Suprapubic skin (tissue), 4 donors: ENCODE measurements around the gene TASP1. TPM values are rescaled to one million over a fixed set of nuclear protein-coding genes. Genes with fewer than 3 reads are reported as not detected.

Source experiments
- DNase-seq, 2 donors: peaks; one replicate each; pipeline ENCODE4 v3.0.0-alpha.2; 2019; ENCODE audit warnings: low spot score in 2 of 2
- H3K27ac ChIP-seq: fragments of 200-600 bp; sonication (generic); one replicate; pipeline ENCODE4 v1.5.1; 2019
- H3K27me3 ChIP-seq: fragments of 200-600 bp; sonication (generic); one replicate; pipeline ENCODE4 v1.5.1; 2019
- H3K36me3 ChIP-seq: fragments of 200-600 bp; sonication (generic); one replicate; pipeline ENCODE4 v1.5.1; 2019
- H3K4me1 ChIP-seq: fragments of 200-600 bp; sonication (generic); one replicate; pipeline ENCODE4 v1.5.1; 2019
- H3K4me3 ChIP-seq: fragments of 200-600 bp; sonication (generic); one replicate; pipeline ENCODE4 v1.5.1; 2019; ENCODE audit warnings: mild to moderate bottlenecking
- H3K9me3 ChIP-seq: fragments of 200-600 bp; sonication (generic); one replicate; pipeline ENCODE4 v1.5.1; 2019
- EP300 ChIP-seq: sonication (generic); formaldehyde crosslinking; IDR thresholded peaks from one replicate; pipeline ENCODE4 v1.6.1; 2017; ENCODE audit warnings: antibody characterized with exemption
- POLR2A ChIP-seq, 2 donors: fragments of 450-650 bp; IDR thresholded peaks; one replicate each; pipeline ENCODE4 v1.6.1; 2017; ENCODE audit warnings: antibody characterized with exemption in 2 of 2, mild to moderate bottlenecking in 2 of 2, moderate library complexity in 2 of 2
- POLR2AphosphoS5 ChIP-seq, 3 donors: sonication (generic); formaldehyde crosslinking; IDR thresholded peaks; one replicate each; pipeline ENCODE4 v1.6.1; 2017; ENCODE audit warnings: antibody characterized with exemption in 3 of 3
- WGBS: methylation state at CpG from one replicate; pipeline ENCODE4 v1.1.5; 2018; 5-methylcytosine and 5-hydroxymethylcytosine counted together
- total RNA-seq, 4 donors: library from RNA; depleted of rRNA; stranded (reverse); fragments of >200 nt; gene quantifications; one replicate each; pipeline ENCODE4 v1.1.0, GENCODE V29; 2016
- TF ChIP-seq, protein P1 (sequence below), 2 donors: fragments of 200-600 bp in 1 of 2; fragments of 450-650 bp in 1 of 2; sonication (generic) in 1 of 2; IDR thresholded peaks; one replicate each; pipeline ENCODE4 v1.5.1; 2016 to 2019; ENCODE audit warnings: antibody characterized with exemption in 2 of 2, mild to moderate bottlenecking in 1 of 2, moderate library complexity in 1 of 2

Gene TASP1
- total RNA-seq, 4 donors from 2014 or later: 8.2 to 25.6 (median 9.9) TPM

DNA sequence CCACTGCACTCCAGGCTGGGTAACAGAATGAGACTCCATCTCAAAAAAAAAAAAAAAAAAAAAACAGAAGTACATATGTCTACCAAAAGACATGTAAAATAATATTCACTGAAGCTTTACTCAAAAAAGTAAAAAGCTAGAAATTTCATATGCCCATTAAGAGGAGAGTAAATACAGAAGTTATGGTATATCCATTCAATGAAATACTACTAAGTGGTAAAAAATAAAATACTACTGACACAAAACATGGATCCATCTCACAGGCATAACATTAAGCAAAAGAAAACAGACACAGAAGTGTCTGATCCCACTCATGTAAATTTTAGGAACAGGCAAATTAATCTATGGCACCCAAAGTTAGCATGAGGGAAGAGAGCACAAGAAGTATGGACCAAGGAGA, 52.6 kb downstream of the TASP1 start:
- TF ChIP-seq POLR2AphosphoS5 (IDR thresholded peaks at IDR 0.05) (no peak), EP300 (no peak), POLR2A (IDR thresholded peaks at IDR 0.05) (no peak)
- TF ChIP-seq, protein P1, sequence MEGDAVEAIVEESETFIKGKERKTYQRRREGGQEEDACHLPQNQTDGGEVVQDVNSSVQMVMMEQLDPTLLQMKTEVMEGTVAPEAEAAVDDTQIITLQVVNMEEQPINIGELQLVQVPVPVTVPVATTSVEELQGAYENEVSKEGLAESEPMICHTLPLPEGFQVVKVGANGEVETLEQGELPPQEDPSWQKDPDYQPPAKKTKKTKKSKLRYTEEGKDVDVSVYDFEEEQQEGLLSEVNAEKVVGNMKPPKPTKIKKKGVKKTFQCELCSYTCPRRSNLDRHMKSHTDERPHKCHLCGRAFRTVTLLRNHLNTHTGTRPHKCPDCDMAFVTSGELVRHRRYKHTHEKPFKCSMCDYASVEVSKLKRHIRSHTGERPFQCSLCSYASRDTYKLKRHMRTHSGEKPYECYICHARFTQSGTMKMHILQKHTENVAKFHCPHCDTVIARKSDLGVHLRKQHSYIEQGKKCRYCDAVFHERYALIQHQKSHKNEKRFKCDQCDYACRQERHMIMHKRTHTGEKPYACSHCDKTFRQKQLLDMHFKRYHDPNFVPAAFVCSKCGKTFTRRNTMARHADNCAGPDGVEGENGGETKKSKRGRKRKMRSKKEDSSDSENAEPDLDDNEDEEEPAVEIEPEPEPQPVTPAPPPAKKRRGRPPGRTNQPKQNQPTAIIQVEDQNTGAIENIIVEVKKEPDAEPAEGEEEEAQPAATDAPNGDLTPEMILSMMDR (IDR thresholded peaks at IDR 0.05): no peak
- no peaks in the 10 kb centered on the region for H3K4me1 ChIP-seq
- no peaks in the 10 kb centered on the region for H3K27me3 ChIP-seq
- no peak for DNase-seq
- peaks cover 6% of the 10 kb centered on the region for H3K9me3 ChIP-seq
- H3K27ac ChIP-seq: no peak overlapping the region
- peaks cover 19% of the 10 kb centered on the region for H3K36me3 ChIP-seq
- H3K4me3 ChIP-seq: no peak overlapping the region

DNA sequence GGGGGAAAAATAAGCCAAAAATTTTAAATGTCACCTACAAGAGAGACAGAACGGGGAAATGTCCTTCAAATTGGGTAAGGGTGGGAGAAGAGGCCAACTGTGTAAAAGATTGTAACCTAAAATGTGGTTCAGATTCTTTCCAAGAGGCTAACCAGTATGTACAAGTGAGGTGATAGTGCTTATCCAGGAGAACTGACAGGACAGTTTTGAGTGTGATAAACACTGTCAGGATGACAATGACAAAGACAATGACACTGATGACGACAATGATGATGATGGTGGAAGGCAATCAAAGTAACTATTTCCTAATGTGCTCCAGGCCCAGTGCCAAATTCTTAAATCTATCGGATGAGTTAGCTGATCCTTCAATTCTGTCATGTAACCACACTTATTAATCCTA, 57.3 kb downstream of the TASP1 start:
- Histone ChIP-seq H3K36me3 (peaks cover 19% of the 10 kb centered on the region), H3K9me3 (peaks cover 4% of the 10 kb centered on the region), H3K27ac (no peak overlapping the region), H3K27me3 (no peaks in the 10 kb centered on the region), H3K4me3 (no peak overlapping the region), H3K4me1 (no peaks in the 10 kb centered on the region)
- TF ChIP-seq, protein P1 (IDR thresholded peaks at IDR 0.05): no peak
- no peak for TF ChIP-seq POLR2A (IDR thresholded peaks at IDR 0.05)
- no peak for TF ChIP-seq POLR2AphosphoS5 (IDR thresholded peaks at IDR 0.05)
- TF ChIP-seq EP300: no peak
- WGBS: 74% methylated on average over 3 of the region's 3 CpGs
- DNase-seq: no peak

DNA sequence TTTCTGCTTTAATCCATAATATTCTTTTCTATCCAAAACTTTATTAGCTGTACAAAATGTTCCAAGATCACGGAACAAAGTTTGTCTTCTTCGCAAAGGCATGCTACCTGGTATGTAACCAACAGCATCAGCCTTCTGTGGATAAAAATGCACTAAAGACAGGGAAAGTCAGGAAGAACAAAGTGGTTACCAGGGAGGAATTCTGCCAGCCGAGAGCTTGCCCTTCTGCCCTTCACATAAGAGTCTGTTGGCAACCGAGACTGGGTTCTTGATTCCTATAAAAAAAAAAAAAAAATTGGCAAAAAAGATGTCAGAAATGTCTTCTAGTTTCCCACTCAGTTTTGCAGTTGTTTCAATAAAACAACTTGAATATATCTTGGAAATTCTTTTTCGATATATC, 58.0 kb downstream of the TASP1 start:
- no peak overlapping the region for H3K27ac ChIP-seq
- WGBS: 88% methylated on average over 5 of the region's 5 CpGs
- no peaks in the 10 kb centered on the region for H3K27me3 ChIP-seq
- no peak for DNase-seq
- no peaks in the 10 kb centered on the region for H3K9me3 ChIP-seq
- H3K4me3 ChIP-seq: no peak overlapping the region
- peaks cover 18% of the 10 kb centered on the region for H3K36me3 ChIP-seq
- no peaks in the 10 kb centered on the region for H3K4me1 ChIP-seq
- TF ChIP-seq POLR2AphosphoS5 (IDR thresholded peaks at IDR 0.05) (no peak), POLR2A (IDR thresholded peaks at IDR 0.05) (no peak), EP300 (no peak)
- TF ChIP-seq, protein P1 (IDR thresholded peaks at IDR 0.05): no peak

DNA sequence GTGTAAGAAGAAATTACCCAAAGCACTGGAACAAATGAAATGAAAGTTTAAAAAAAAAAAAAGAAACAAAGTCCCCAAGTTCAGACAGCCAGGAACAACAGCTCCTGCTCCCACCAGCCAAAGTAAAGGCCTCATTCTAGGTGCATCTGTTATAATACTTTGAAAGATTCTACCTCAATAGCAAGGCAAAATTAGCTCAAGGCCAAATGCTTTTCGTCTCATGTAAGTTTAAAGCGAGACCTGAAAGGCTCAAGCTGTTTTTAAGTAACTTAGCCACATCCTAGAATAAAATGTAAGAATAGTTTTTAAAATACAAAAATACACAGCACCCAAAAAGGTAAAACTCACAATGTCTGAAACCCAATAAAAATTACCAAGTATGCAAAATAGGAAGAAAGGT, 64.7 kb downstream of the TASP1 start:
- WGBS: 96% methylated on average over 2 of the region's 2 CpGs
- Histone ChIP-seq H3K36me3 (peaks cover 15% of the 10 kb centered on the region), H3K27ac (no peak overlapping the region), H3K9me3 (no peaks in the 10 kb centered on the region), H3K27me3 (no peaks in the 10 kb centered on the region), H3K4me1 (no peaks in the 10 kb centered on the region), H3K4me3 (no peak overlapping the region)
- DNase-seq: no peak
- TF ChIP-seq, protein P1 (IDR thresholded peaks at IDR 0.05): no peak
- no peak for TF ChIP-seq POLR2AphosphoS5 (IDR thresholded peaks at IDR 0.05)
- TF ChIP-seq POLR2A (IDR thresholded peaks at IDR 0.05): no peak
- TF ChIP-seq EP300: no peak

DNA sequence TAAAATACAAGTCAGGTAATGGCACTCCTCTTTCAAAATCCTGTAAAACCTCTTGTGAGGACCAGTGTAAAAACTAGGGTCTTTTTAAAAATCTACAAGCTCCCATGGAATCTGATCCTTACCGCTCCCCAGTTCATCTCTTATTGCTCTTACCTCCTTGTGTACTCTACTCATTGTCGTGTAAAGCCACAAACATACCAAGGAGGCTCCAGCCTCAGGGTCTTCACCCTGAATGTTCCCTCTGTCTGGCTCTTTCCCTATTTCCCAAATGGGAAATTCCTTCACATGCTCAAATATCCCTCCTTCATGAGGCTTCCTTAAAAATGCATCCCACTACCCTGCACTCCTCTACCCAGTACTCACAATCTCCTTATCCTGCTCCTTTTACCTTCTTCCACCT, 67.1 kb downstream of the TASP1 start:
- no peaks in the 10 kb centered on the region for H3K27me3 ChIP-seq
- H3K27ac ChIP-seq: no peak overlapping the region
- peaks cover 21% of the 10 kb centered on the region for H3K36me3 ChIP-seq
- no peaks in the 10 kb centered on the region for H3K4me1 ChIP-seq
- TF ChIP-seq EP300 (no peak), POLR2AphosphoS5 (IDR thresholded peaks at IDR 0.05) (no peak), POLR2A (IDR thresholded peaks at IDR 0.05) (no peak)
- TF ChIP-seq, protein P1 (IDR thresholded peaks at IDR 0.05): no peak
- DNase-seq: no peak
- WGBS: 95% methylated on average over 2 of the region's 2 CpGs
- H3K4me3 ChIP-seq: no peak overlapping the region
- H3K9me3 ChIP-seq: no peaks in the 10 kb centered on the region
